ENCODE data around the gene JMJD8.

DNA sequence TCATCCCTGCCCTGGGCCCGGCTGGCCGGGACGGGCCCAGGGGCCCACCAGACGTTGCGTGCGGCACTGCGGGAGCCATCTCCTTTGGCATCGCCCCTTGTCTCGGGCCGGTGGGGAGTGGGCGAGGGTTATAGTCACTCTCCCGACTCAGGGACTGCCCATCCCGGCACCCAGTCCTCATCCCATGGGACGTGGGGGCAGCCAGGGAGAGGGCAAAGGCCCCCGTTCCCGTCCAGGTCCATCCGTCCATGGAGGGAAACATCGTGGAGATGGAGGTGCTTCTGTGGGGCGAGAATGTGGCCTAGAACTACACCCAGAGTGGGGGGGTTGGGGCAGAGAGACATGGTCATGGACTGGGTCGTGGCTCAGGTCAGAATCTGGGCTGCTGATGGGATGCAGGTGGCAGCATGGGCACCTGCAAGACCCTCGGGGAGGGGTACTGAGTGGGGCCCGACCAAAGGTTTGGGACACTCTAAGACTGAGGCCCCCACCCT lies 37.4 kb downstream of the JMJD8 start:
- TF ChIP-seq, protein P1, sequence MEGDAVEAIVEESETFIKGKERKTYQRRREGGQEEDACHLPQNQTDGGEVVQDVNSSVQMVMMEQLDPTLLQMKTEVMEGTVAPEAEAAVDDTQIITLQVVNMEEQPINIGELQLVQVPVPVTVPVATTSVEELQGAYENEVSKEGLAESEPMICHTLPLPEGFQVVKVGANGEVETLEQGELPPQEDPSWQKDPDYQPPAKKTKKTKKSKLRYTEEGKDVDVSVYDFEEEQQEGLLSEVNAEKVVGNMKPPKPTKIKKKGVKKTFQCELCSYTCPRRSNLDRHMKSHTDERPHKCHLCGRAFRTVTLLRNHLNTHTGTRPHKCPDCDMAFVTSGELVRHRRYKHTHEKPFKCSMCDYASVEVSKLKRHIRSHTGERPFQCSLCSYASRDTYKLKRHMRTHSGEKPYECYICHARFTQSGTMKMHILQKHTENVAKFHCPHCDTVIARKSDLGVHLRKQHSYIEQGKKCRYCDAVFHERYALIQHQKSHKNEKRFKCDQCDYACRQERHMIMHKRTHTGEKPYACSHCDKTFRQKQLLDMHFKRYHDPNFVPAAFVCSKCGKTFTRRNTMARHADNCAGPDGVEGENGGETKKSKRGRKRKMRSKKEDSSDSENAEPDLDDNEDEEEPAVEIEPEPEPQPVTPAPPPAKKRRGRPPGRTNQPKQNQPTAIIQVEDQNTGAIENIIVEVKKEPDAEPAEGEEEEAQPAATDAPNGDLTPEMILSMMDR (IDR thresholded peaks at IDR 0.05), result no peak
- TF ChIP-seq ZFX (IDR thresholded peaks at IDR 0.05; ENCODE audit: borderline replicate concordance), result no peak
